AG04449 (cell line): Measurements from ENCODE around the gene SDR9C7.
A peak's percentile ranks its signal among the peaks of the same experiment; 100 is the strongest.

Experiments
- CTCF ChIA-PET: fragments of 350-600 bp; formaldehyde crosslinking; extraction: SDS; loops from one replicate; lab custom pipeline; 2021; ENCODE audit warnings: antibody characterized with exemption; lab: Yijun Ruan, JAX
- POLR2A ChIA-PET: fragments of 400-600, 350-600 bp; formaldehyde crosslinking; extraction: SDS; loops from one replicate; lab custom pipeline; 2020; ENCODE audit warnings: antibody characterized with exemption, inconsistent platforms; lab: Yijun Ruan, JAX
- DNase-seq: peaks from one replicate; pipeline ENCODE4 v3.0.0-alpha.2; 2010; ENCODE audit warnings: low read depth, low spot score
- H3K4me3 ChIP-seq: 2 replicates; pipeline ENCODE4 v1.5.1; 2011; ENCODE audit warnings: low read depth, mild to moderate bottlenecking, control low read depth, low read length
- CTCF ChIP-seq: IDR thresholded peaks from one replicate; pipeline ENCODE4 v1.5.1; 2011; ENCODE audit warnings: mild to moderate bottlenecking, moderate library complexity, low read length, control low read depth, inconsistent platforms; ENCODE audit not compliant: insufficient read depth; ENCODE audit errors: missing control alignments

The SDR9C7 gene

GRCh38 chr12:56931474-56931978 is 2.7 kb downstream of the SDR9C7 start:
- CTCF ChIA-PET = interaction anchor here (1.2 kb wide), 1 partner anchor 57 kb away, joined by 3 read pairs; no protein-coding TSS in a partner anchor
- TF ChIP-seq CTCF = no peak
- H3K4me3 ChIP-seq = no peak overlapping the region
- peak; percentile 16 for DNase-seq
- POLR2A ChIA-PET = no interaction called here

GRCh38 chr12:56930241-56930640 is 4.0 kb downstream of the SDR9C7 start:
- ChIA-PET CTCF (no interaction called here), POLR2A (no interaction called here)

GRCh38 chr12:56929780-56930179 is 4.4 kb downstream of the SDR9C7 start:
- DNase-seq = no peak
- ChIA-PET POLR2A (no interaction called here), CTCF (no interaction called here)
- H3K4me3 ChIP-seq = no peak overlapping the region
- no peak for TF ChIP-seq CTCF

More at GRCh38 chr12:56930241-56930640, 4.0 kb downstream of the SDR9C7 start:
- no peak overlapping the region for H3K4me3 ChIP-seq
- TF ChIP-seq CTCF = no peak
- DNase-seq = no peak

- ChIA-PET CTCF (interaction anchor here (0.6 to 1.4 kb wide), 3 partner anchors 59 to 172 kb away, joined by 3 read pairs; no protein-coding TSS in a partner anchor), POLR2A (no interaction called here)
These were observed 5.9 kb downstream of the SDR9C7 start for GRCh38 chr12:56928262-56928661.

GRCh38 chr12:56927281-56927680 is 6.9 kb downstream of the SDR9C7 start:
- CTCF ChIA-PET = interaction anchor here (1.4 kb wide), 1 partner anchor 168 kb away, joined by 3 read pairs; no protein-coding TSS in a partner anchor

More at GRCh38 chr12:56928262-56928661, 5.9 kb downstream of the SDR9C7 start:
- no peak overlapping the region for H3K4me3 ChIP-seq
- DNase-seq = no peak
- no peak for TF ChIP-seq CTCF

GRCh38 chr12:56922031-56922430 is 12.2 kb downstream of the SDR9C7 start:
- TF ChIP-seq CTCF = no peak
- no peak overlapping the region for H3K4me3 ChIP-seq
- CTCF ChIA-PET = no interaction called here
- POLR2A ChIA-PET = no interaction called here
- DNase-seq = no peak

More at GRCh38 chr12:56927281-56927680, 6.9 kb downstream of the SDR9C7 start:
- POLR2A ChIA-PET = no interaction called here
- H3K4me3 ChIP-seq = no peak overlapping the region
- DNase-seq = no peak
- no peak for TF ChIP-seq CTCF
